SJCRH30 (cell line): ENCODE results near the gene EIF3F. TPM values are rescaled to one million over a fixed set of nuclear protein-coding genes. Genes with fewer than 3 reads are reported as not detected.
"Not testable (repeated sequence)": the region's sequence is repeated elsewhere in the genome, so short reads cannot be mapped to it uniquely, and the experiment has no call there.

Source experiments
- DNase-seq, 2 experiments: peaks; one replicate each; pipeline ENCODE4 v3.0.0-alpha.2; 2015 to 2020
- H3K27ac ChIP-seq: fragments of 250-450 bp; sonication (Bioruptor Pico); 2 replicates; pipeline ENCODE4 v1.5.1; 2020; ENCODE audit warnings: mild to moderate bottlenecking, moderate library complexity
- H3K27me3 ChIP-seq: fragments of 250-450 bp; sonication (Bioruptor Pico); 2 replicates; pipeline ENCODE4 v1.5.1; 2020; ENCODE audit warnings: mild to moderate bottlenecking, moderate library complexity
- H3K36me3 ChIP-seq: fragments of 250-450 bp; sonication (Bioruptor Pico); 2 replicates; pipeline ENCODE4 v1.5.1; 2020; ENCODE audit warnings: mild to moderate bottlenecking, moderate library complexity
- H3K4me1 ChIP-seq: fragments of 250-450 bp; sonication (Bioruptor Pico); 2 replicates; pipeline ENCODE4 v1.5.1; 2020; ENCODE audit warnings: mild to moderate bottlenecking, moderate library complexity
- H3K4me3 ChIP-seq: fragments of 250-450 bp; sonication (Bioruptor Pico); 2 replicates; pipeline ENCODE4 v1.5.1; 2020; ENCODE audit warnings: mild to moderate bottlenecking, moderate library complexity
- H3K9me3 ChIP-seq: fragments of 250-450 bp; sonication (Bioruptor Pico); replicated peaks from 2 replicates; pipeline ENCODE4 v1.5.1; 2020; ENCODE audit warnings: mild to moderate bottlenecking, moderate library complexity
- total RNA-seq: library from RNA; depleted of rRNA; stranded (reverse); fragments of >200 nt; shearing (Covaris generic); gene quantifications from 2 replicates; pipeline ENCODE4 v1.2.3, GENCODE V29; 2014

The EIF3F gene
- total RNA-seq, 1 experiment from 2014 or later = 370 TPM

DNA sequence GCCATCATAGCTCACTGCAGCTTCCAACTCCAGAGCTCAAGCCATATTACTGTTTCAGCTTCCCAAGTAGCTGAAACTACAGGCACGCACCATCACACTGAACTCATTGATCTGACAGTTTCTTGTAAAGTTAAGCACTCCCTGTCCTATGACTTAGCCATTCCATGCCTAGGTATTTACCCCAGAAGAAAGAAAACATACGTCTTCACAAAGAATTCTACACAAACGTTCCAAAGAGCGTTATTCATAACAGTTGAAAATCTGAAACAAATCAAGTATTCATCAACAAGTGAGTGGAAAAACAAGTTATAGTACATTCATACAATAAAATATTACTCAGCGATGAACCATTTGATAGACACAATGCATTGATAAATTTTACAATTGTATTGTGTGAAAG lies 14.1 kb upstream of the EIF3F start:
- no peaks in the 10 kb centered on the region for H3K36me3 ChIP-seq
- no peak for DNase-seq
- H3K4me1 ChIP-seq = peaks cover 21% of the 10 kb centered on the region; the same call in 1 of the 2 replicates
- no peaks in the 10 kb centered on the region; the same call in 1 of the 2 replicates for H3K9me3 ChIP-seq
- H3K27ac ChIP-seq = no peak overlapping the region
- H3K27me3 ChIP-seq = no peaks in the 10 kb centered on the region
- no peak overlapping the region for H3K4me3 ChIP-seq

DNA sequence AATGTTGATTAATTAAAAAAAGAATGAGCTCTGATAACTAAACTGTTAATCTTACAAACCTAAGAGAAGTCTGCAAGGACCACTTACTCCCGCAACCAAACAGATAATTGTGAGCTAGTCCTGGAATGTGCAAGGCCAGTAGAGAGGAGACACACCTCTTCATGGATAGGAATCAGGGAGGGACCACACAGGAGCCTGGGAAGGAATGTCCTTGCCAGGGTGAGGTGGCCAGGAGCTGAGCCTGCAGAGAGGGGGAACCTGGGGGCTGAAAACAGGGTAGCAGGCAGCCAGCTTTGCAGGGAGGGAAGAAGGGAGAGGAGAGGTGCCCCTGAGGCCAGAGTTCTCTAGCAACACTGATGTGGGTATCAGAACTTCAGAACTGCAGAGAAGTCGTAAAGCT lies 12.5 kb upstream of the EIF3F start:
- Histone ChIP-seq H3K36me3 (no peaks in the 10 kb centered on the region), H3K9me3 (no peaks in the 10 kb centered on the region; the same call in 1 of the 2 replicates), H3K27ac (no peak overlapping the region), H3K4me3 (no peak overlapping the region), H3K27me3 (no peaks in the 10 kb centered on the region), H3K4me1 (peaks cover 14% of the 10 kb centered on the region; the same call in 1 of the 2 replicates)
- no peak for DNase-seq

DNA sequence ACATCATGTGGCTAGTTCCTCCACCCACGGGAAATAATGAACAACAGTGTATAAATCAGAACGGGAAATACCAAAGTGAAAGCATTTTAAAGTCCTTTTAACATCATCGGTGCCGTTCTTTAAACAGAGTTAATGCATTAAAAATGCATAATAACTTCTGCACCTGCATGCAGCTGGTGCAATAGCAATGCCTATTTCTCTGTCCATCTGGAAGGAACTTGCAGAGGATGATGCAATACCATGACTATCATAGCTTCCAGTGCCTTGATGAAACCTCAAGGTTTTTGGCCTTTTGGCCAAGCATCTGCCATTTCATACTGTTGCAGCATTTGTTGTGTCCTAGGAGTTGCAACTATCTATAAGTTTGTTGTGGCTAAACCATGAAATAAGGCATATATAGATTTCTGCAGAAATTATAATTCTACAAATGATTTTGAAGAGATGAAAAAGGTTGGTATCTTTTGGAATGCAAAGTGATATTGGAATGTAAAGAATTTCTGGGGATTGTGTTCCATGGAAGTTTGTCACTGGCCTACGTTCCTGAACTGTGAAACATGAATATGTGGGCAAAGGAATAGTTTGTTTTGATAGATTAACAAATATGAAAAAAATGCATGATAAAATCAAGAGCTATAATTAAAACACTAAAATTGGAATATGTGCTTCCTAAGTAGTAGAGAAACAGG lies 9.8 kb upstream of the EIF3F start:
- no peaks in the 10 kb centered on the region for H3K36me3 ChIP-seq
- H3K27ac ChIP-seq = no peak overlapping the region; the same call in 1 of the 2 replicates
- no peaks in the 10 kb centered on the region for H3K27me3 ChIP-seq
- peak in 1 of 2 experiments; percentile 11 for DNase-seq
- H3K4me1 ChIP-seq = peaks cover 9% of the 10 kb centered on the region; the same call in 1 of the 2 replicates
- H3K4me3 ChIP-seq = no peak overlapping the region
- H3K9me3 ChIP-seq = no peaks in the 10 kb centered on the region

DNA sequence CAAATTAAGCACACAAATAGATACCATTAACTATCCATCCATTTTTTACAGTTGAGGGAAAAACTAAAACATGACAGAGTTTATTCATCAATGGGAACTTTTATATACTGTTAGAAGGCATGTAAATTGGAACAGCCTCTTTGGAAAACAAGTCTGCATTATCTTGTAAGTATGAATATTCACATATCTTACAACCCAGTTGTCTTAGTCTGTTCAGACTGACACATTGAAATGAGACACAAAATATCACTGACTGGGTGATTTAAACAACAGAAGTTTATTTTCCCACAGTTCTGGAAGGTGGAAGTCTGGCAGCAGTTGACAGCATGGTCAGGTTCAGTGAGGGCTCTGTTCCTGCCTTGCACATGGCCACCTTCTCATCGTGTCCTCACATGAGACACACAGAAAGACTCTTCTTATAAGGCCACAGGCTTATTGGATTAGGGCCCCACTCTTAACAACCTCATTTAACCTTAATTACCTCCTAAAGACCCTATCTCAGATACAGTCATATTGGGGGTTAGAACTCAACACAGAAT lies 5.4 kb upstream of the EIF3F start:
- H3K4me3 ChIP-seq = no peak overlapping the region
- no peaks in the 10 kb centered on the region for H3K9me3 ChIP-seq
- H3K36me3 ChIP-seq = no peaks in the 10 kb centered on the region
- no peaks in the 10 kb centered on the region for H3K27me3 ChIP-seq
- DNase-seq = no peak
- H3K4me1 ChIP-seq = peaks cover 9% of the 10 kb centered on the region; the same call in 1 of the 2 replicates
- no peak overlapping the region for H3K27ac ChIP-seq

DNA sequence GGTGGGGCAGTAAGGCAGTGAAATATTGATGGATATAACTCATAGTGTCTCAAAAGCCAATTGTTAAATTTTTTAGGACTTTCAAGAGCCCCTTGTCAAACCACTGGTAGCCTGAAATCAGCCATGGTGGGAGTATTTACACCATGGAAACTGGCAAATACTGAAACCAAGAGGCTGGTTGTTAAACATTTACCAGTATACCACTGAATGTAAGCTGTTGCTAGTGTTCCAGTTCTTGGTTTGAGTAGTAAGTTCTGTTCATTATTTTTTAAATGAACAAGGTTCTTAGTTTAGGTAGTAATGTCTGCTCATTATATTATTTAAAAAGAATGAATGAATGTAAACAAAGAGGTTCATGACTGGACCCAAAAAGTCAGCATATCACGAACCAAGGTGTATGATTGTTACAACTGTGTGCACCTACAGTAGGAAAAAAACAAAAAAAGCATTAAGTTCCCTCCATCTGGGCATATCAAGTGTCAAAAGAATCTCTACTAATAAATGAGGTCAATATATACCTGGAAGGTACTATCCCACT lies 4.5 kb upstream of the EIF3F start:
- Histone ChIP-seq H3K4me3 (no peak overlapping the region), H3K9me3 (no peaks in the 10 kb centered on the region), H3K36me3 (no peaks in the 10 kb centered on the region), H3K4me1 (peaks cover 5% of the 10 kb centered on the region; the same call in 1 of the 2 replicates), H3K27me3 (no peaks in the 10 kb centered on the region), H3K27ac (no peak overlapping the region)
- no peak for DNase-seq

DNA sequence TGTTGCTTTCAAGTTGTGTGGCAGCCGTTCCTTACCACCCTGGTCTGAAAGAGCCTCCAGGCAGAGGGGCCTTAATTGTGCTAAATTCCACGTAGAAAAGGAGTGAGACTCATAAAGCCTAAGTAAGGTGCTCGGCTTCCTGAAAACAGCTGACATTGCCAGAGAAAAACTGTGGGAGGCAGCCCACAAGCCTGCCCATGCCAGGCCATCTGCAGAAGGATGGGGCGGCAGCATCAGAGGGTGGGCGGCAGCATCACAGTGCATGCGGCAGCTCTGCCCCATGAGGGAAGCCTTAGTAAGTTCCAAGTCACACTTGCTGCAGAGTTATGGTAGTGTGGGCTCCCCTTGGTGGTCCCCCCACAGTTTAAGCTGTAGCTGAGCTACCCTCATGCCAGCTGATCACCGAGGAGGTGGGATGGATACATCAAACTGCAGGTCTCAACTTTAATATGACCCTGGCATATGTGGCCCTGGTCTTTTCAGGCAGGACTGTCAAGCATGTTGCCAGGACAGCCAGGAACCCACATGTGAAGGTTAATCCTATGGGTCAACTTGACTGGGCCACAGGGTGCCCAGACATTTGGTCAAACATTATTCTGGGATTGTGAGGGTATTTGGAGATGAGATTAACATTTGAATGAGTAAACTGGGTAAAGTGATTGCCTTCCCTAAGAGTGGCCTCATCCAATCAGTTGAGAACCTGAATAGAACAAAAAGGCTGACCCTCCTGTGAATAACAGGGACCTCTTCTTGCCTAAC lies 3.1 kb upstream of the EIF3F start:
- Histone ChIP-seq H3K9me3 (no peaks in the 10 kb centered on the region), H3K4me1 (0 out of 2 replicates have a peak, but pooled peaks cover 2% of the 10 kb centered on the region), H3K4me3 (no peak overlapping the region), H3K27ac (no peak overlapping the region), H3K27me3 (no peaks in the 10 kb centered on the region), H3K36me3 (peaks cover 8% of the 10 kb centered on the region)
- DNase-seq = no peak

DNA sequence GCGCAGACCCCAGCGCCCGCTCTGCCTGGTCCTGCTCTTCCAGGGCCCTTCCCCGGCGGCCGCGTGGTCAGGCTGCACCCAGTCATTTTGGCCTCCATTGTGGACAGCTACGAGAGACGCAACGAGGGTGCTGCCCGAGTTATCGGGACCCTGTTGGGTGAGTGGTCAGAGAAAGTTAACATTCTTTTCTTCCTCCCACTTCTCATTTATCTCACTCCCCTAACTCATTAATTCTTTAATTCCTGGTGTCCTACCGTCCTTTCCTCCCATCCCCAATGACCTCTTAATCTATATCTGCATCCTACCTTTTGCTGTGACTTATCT lies 385 bp downstream of the EIF3F start:
- not testable (repeated sequence) for DNase-seq, H3K4me1 ChIP-seq, H3K9me3 ChIP-seq, H3K27me3 ChIP-seq
- Histone ChIP-seq H3K4me3 (peak overlapping the region; percentile 88), H3K36me3 (peaks cover 33% of the 10 kb centered on the region), H3K27ac (peak overlapping the region; percentile 65)

DNA sequence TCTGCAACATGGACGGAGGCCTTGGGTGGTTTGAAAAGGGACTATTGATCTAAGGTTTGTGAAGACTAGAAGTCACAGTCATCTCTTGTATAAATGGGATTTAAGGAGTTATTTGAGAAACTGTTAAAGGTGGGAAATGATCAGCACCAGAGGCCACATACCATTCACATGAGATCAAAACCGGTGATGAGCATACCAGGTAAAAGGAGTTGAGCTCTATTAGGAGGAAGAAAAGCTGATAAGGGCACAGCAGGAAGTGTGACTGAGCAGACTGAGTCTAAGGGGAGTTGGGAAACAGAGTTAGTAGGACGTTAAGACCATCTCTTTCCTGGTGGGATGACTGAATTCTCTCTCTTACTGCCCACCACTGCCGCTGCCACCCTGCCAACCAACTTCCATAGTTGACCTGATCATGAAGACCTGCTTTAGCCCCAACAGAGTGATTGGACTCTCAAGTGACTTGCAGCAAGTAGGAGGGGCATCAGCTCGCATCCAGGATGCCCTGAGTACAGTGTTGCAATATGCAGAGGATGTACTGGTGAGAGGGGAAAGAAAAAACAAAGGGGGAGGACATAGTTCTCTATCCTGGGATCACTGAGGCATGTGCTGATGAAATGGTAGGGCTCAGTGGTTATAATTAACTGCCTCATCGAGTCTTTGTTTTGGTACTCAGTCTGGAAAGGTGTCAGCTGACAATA lies 7.6 kb downstream of the EIF3F start:
- no peaks in the 10 kb centered on the region for H3K27me3 ChIP-seq
- no peaks in the 10 kb centered on the region for H3K4me1 ChIP-seq
- H3K9me3 ChIP-seq = no peaks in the 10 kb centered on the region
- H3K36me3 ChIP-seq = peaks cover 84% of the 10 kb centered on the region
- no peak for DNase-seq
- no peak overlapping the region for H3K27ac ChIP-seq
- no peak overlapping the region for H3K4me3 ChIP-seq

DNA sequence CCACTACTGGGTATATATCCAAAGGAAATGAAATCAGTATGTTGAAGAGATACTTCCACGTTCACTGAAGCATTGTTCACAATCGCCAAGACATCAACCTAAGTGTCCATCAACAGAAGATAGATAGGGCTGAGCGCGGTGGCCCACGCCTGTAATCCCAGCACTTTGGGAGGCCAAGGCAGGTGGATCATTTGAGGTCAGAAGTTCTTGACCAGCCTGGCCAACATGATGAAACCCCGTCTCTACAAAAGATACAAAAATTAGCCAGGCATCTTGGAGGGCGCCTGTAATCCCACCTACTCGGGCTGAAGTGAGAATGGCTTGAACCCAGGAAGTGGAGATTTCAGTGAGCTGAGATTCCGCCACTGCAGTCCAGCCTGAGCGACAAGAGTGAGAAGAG lies 12.7 kb downstream of the EIF3F start:
- H3K4me1 ChIP-seq = no peaks in the 10 kb centered on the region

DNA sequence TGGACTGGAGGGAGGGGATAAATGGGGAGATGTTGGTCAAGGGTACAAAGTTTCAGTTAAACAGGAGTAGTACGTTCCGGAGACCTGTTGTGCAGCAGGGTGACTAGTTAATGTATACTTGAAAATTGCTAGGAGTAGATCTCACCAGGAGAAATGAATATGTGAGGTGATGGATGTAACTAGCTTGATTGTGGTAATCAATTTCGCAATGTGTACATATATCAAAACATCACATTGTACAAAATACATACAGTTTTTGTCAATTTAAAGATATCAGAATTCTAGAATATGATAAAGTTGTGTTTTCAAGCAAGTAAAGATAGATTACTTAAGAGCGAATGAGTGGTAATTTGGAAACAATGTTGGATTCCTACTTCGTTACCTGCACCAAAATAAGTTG lies 13.3 kb downstream of the EIF3F start:
- no peaks in the 10 kb centered on the region for H3K4me1 ChIP-seq
- peaks cover 39% of the 10 kb centered on the region for H3K36me3 ChIP-seq
- H3K27me3 ChIP-seq = no peaks in the 10 kb centered on the region
- H3K27ac ChIP-seq = no peak overlapping the region
- DNase-seq = no peak
- no peaks in the 10 kb centered on the region for H3K9me3 ChIP-seq
- no peak overlapping the region for H3K4me3 ChIP-seq

More for the DNA sequence above, 12.7 kb downstream of the EIF3F start:
- peaks cover 45% of the 10 kb centered on the region for H3K36me3 ChIP-seq
- no peaks in the 10 kb centered on the region for H3K27me3 ChIP-seq
- H3K9me3 ChIP-seq = no peaks in the 10 kb centered on the region
- no peak overlapping the region for H3K4me3 ChIP-seq
- no peak for DNase-seq
- H3K27ac ChIP-seq = no peak overlapping the region

DNA sequence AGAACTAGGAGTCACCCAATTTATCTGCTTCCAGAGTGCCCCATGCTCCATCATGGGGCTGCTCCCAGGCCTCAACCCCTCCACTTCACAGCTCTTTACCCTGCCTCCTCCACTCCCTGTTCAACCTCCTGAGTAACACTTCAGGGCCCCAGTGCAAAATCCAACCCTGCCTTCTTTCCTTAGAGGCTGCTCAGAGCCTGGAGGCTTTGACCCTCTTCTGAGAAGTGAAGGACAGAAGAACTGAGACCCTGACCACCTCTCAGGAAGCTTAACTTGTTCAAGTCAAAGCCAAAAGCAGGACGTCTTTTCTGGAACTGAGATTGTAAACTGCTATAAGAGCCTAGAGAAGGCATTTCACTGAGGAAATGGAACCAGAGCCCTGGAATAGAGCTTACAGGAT lies 15.5 kb downstream of the EIF3F start:
- Histone ChIP-seq H3K27me3 (no peaks in the 10 kb centered on the region), H3K36me3 (peaks cover 16% of the 10 kb centered on the region), H3K4me1 (no peaks in the 10 kb centered on the region), H3K9me3 (no peaks in the 10 kb centered on the region), H3K4me3 (no peak overlapping the region), H3K27ac (no peak overlapping the region)
- DNase-seq = no peak

DNA sequence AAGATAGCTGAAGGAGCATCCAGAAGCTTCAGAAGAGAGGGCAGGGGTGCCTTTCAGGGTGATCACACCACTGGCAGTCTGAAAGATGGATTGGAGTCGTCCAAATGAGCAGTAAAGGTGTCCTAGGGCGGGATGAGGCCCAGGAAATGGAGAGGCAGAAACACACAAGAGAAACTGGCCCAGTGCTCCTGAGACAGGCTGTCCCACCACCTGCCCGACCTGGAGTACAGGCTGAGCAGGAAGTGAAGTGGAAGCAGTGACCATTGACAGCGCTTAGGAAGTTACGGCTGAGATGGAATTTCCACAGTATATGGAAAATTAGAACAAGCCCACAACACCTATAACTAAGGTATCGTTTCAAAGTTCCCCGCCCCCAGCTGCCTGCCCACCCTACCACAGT lies 16.1 kb downstream of the EIF3F start:
- DNase-seq = no peak
- no peaks in the 10 kb centered on the region for H3K27me3 ChIP-seq
- no peaks in the 10 kb centered on the region for H3K4me1 ChIP-seq

DNA sequence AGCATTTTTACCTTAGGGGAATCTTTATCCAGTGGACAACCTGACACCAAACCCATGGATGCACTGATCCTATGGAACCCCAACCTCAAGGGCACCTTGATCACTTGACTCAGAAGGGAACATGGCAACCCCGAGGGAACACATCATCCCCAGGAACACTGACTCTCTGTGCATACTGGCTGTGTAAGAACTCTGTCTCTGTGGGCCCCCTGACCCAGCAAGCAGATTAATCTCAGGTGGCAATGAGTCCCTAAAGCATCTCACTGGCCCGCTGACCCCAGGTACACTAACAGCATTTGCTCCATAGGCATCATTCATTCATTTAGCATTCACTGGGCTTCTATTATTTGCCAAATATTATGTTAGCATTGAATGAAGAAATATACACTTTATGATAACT lies 16.9 kb downstream of the EIF3F start:
- Histone ChIP-seq H3K4me3 (no peak overlapping the region), H3K9me3 (no peaks in the 10 kb centered on the region), H3K27me3 (no peaks in the 10 kb centered on the region), H3K36me3 (0 out of 2 replicates have a peak, but pooled peaks cover 3% of the 10 kb centered on the region), H3K4me1 (no peaks in the 10 kb centered on the region), H3K27ac (no peak overlapping the region)
- DNase-seq = no peak

More for the DNA sequence above, 16.1 kb downstream of the EIF3F start:
- Histone ChIP-seq H3K4me3 (no peak overlapping the region), H3K9me3 (no peaks in the 10 kb centered on the region), H3K27ac (no peak overlapping the region), H3K36me3 (peaks cover 11% of the 10 kb centered on the region; the same call in 1 of the 2 replicates)

DNA sequence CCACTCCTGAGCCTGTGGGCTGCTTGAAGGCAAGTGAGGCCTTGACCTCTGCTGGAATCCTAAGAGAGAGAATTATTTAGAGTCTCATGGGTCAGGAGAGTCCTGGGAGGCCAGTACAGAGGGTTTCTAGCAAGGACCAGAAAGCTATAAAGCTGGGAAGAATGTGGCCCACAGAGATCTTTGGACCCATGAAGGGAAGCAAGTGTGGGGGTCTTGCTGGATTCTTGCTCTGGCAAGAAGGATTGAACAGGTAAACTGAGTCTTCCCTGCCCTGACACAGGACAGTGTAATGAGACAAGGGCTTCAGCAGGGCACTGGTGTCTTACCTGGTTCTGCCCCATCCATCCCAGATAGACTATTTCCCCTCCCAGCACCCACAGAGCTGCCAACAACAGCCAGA lies 18.4 kb downstream of the EIF3F start:
- Histone ChIP-seq H3K9me3 (no peaks in the 10 kb centered on the region), H3K4me3 (no peak overlapping the region), H3K36me3 (no peaks in the 10 kb centered on the region), H3K4me1 (no peaks in the 10 kb centered on the region), H3K27me3 (no peaks in the 10 kb centered on the region), H3K27ac (no peak overlapping the region)
- DNase-seq = no peak
